ENCODE measurements around the gene RNF121.

DNA sequence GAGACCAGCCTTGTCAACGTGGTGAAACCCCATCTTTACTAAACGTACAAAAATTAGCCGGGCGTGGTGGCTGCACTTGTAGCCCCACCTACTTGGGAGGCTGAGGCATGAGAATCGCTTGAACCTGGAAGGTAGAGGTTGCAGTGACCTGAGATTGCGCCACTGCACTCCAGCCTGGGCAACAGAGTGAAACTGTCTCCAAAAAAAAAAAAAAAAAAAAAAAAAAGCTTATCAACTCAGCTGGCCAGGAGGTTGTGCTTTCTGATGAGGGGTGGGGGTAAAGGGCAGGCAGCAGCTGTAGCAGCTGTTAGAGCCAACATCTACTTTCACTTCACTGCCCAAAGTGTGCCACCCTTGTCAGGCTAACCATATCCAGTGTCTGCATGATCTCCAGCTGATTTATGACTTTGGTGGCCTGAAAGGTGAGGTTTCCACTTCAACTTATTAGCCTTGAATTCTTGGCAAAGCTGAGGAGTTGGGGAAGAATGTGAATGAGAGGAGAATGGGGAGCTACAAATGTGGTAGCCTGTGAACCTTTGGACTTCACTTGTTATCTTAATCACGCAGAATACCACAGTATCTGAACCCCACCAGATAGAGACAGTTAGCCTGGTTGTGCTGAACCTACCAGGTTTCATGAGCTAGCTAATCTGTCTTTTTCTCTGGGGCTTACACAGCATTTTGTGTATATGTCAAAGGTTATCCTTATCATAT, 19.6 kb downstream of the RNF121 start:
- TF ChIP-seq, protein P1, sequence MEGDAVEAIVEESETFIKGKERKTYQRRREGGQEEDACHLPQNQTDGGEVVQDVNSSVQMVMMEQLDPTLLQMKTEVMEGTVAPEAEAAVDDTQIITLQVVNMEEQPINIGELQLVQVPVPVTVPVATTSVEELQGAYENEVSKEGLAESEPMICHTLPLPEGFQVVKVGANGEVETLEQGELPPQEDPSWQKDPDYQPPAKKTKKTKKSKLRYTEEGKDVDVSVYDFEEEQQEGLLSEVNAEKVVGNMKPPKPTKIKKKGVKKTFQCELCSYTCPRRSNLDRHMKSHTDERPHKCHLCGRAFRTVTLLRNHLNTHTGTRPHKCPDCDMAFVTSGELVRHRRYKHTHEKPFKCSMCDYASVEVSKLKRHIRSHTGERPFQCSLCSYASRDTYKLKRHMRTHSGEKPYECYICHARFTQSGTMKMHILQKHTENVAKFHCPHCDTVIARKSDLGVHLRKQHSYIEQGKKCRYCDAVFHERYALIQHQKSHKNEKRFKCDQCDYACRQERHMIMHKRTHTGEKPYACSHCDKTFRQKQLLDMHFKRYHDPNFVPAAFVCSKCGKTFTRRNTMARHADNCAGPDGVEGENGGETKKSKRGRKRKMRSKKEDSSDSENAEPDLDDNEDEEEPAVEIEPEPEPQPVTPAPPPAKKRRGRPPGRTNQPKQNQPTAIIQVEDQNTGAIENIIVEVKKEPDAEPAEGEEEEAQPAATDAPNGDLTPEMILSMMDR (IDR thresholded peaks at IDR 0.05; ENCODE audit: borderline replicate concordance, extremely low read depth, low read length, poor library complexity, severe bottlenecking): no peak
- no peak for TF ChIP-seq EZH2 (IDR thresholded peaks at IDR 0.05; ENCODE audit: borderline replicate concordance, low read depth, low read length, severe bottlenecking)

Measured in DND-41 (cell line).